ENCODE data around the gene HOXB9. TPM values are rescaled to one million over a fixed set of nuclear protein-coding genes. Genes with fewer than 3 reads are reported as not detected.

The HOXB9 gene
- total and polyA plus RNA-seq, 9 of the 15 experiments (the other 6 are each of a cell fraction or from before 2014, with no cell fraction given) = 3.1 to 196 (median 77.6) TPM

GRCh38 chr17:48593840-48594537 is 32.2 kb downstream of the HOXB9 start (continued):
- no peak for TF ChIP-seq ZNF592 (IDR thresholded peaks at IDR 0.05)
- no peak for TF ChIP-seq IFI16 (CRISPR knock-in tag; IDR thresholded peaks at IDR 0.05)
- TF ChIP-seq NR2F6 (CRISPR knock-in tag; IDR thresholded peaks at IDR 0.05) = no peak
- no peak for TF ChIP-seq CXXC5 (CRISPR knock-in tag; IDR thresholded peaks at IDR 0.05)
- TF ChIP-seq, protein P1, sequence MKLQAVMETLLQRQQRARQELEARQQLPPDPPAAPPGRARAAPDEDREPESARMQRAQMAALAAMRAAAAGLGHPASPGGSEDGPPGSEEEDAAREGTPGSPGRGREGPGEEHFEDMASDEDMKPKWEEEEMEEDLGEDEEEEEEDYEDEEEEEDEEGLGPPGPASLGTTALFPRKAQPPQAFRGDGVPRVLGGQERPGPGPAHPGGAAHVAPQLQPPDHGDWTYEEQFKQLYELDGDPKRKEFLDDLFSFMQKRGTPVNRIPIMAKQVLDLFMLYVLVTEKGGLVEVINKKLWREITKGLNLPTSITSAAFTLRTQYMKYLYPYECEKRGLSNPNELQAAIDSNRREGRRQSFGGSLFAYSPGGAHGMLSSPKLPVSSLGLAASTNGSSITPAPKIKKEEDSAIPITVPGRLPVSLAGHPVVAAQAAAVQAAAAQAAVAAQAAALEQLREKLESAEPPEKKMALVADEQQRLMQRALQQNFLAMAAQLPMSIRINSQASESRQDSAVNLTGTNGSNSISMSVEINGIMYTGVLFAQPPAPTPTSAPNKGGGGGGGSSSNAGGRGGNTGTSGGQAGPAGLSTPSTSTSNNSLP (IDR thresholded peaks at IDR 0.05; ENCODE audit: borderline replicate concordance, low read depth, low read length) = no peak
- TF ChIP-seq ZNF253 (CRISPR knock-in tag; conservative IDR thresholded peaks at IDR 0.05) = no peak
- TF ChIP-seq ILF3 (IDR thresholded peaks at IDR 0.05; ENCODE audit: borderline replicate concordance) = no peak
- TF ChIP-seq CHD2 (IDR thresholded peaks at IDR 0.05; ENCODE audit: low read depth, low read length) = no peak
- no peak for TF ChIP-seq CREBBP (IDR thresholded peaks at IDR 0.05; ENCODE audit: low read depth, low read length)
- no peak for TF ChIP-seq ZBTB17 (CRISPR knock-in tag; IDR thresholded peaks at IDR 0.05)
- TF ChIP-seq SNIP1 (IDR thresholded peaks at IDR 0.05; ENCODE audit: low read depth) = no peak
- no peak for TF ChIP-seq RBBP5 (IDR thresholded peaks at IDR 0.05; ENCODE audit: borderline replicate concordance, insufficient read depth, low read length, poor library complexity, severe bottlenecking)
- no peak for TF ChIP-seq MXD1 (CRISPR knock-in tag; IDR thresholded peaks at IDR 0.05; ENCODE audit: borderline replicate concordance, poor library complexity, severe bottlenecking)
- no peak for TF ChIP-seq ZNF184 (CRISPR knock-in tag; IDR thresholded peaks at IDR 0.05)
- no peak for TF ChIP-seq RNF2 (IDR thresholded peaks at IDR 0.05)
- TF ChIP-seq SAFB (IDR thresholded peaks at IDR 0.05; ENCODE audit: borderline replicate concordance, low read depth, low read length) = no peak
- no peak for TF ChIP-seq PRPF4 (IDR thresholded peaks at IDR 0.05; ENCODE audit: insufficient read depth, low read depth, low read length, poor library complexity, severe bottlenecking)
- no peak for TF ChIP-seq ZNF445 (CRISPR knock-in tag; IDR thresholded peaks at IDR 0.05; ENCODE audit: low read depth)
- TF ChIP-seq MTA1 (IDR thresholded peaks at IDR 0.05; ENCODE audit: borderline replicate concordance) = no peak
- no peak for TF ChIP-seq CLOCK (CRISPR knock-in tag; IDR thresholded peaks at IDR 0.05; ENCODE audit: borderline replicate concordance)

Measured in K562 (cell line).